HepG2 (cell line): ENCODE data around the gene CAB39. TPM values are rescaled to one million over a fixed set of nuclear protein-coding genes. Genes with fewer than 3 reads are reported as not detected.

Source experiments
- ATAC-seq: fragments of 200-7000 bp; cut with Tn5 transposase; 3 replicates; pipeline ENCODE4 v1.9.1; 2020; ENCODE audit warnings: mild to moderate bottlenecking, moderate library complexity
- BruUV-seq: library from RNA; stranded (reverse); fragments of 400-500 nt; replicated peaks from 2 replicates; lab custom pipeline; 2021; lab: Mats Ljungman, UMichigan
- CTCF ChIA-PET: fragments of 300-600 bp; formaldehyde crosslinking; extraction: SDS; loops from one replicate; lab custom pipeline; 2021; ENCODE audit warnings: low total read pairs, inconsistent platforms, low intra/inter-chr PET ratio; lab: Yijun Ruan, JAX
- POLR2A ChIA-PET: fragments of 350-600 bp; sonication (Branson Sonifier 250); formaldehyde crosslinking; loops from one replicate; lab custom pipeline; 2020; ENCODE audit warnings: antibody characterized with exemption, inconsistent platforms; lab: Yijun Ruan, JAX
- DNase-seq: peaks from one replicate; pipeline ENCODE4 v3.0.0-alpha.2; 2015; ENCODE audit warnings: low spot score
- FAIRE-seq: peaks from 3 replicates; lab custom pipeline; 2011; peaks lifted over from hg19 to GRCh38; lab: Jason Lieb, UNC
- H2AFZ ChIP-seq: one replicate; pipeline ENCODE4 v1.6.1; 2011; ENCODE audit warnings: low read length, inconsistent platforms
- H3K27ac ChIP-seq: fragments of 300-600 bp; 3 replicates; pipeline ENCODE4 v1.8.0; 2011; ENCODE audit warnings: mixed run types, mild to moderate bottlenecking, mixed read lengths, low read length, inconsistent platforms; ENCODE audit not compliant: insufficient read depth; ENCODE audit errors: extremely low read length
- H3K27me3 ChIP-seq, 2 experiments: fragments of 200-600 bp in 1 of 2; 2 replicates in 1 of 2; 3 replicates in 1 of 2; pipeline versions ENCODE4 v1.6.0 to v1.8.0; 2011; ENCODE audit warnings: low read length in 2 of 2, mild to moderate bottlenecking in 2 of 2, moderate library complexity in 2 of 2, inconsistent platforms in 1 of 2; ENCODE audit not compliant: insufficient read depth in 2 of 2, control insufficient read depth in 1 of 2
- H3K36me3 ChIP-seq, 2 experiments: fragments of 200-600 bp in 1 of 2; replicated peaks in 1 of 2; 2 replicates in 1 of 2; 3 replicates in 1 of 2; pipeline versions ENCODE4 v1.5.1 to v1.8.0; 2011; ENCODE audit warnings: low read length in 2 of 2, inconsistent platforms in 1 of 2; ENCODE audit not compliant: insufficient read depth in 2 of 2, control insufficient read depth in 1 of 2
- H3K4me1 ChIP-seq: 2 replicates; pipeline ENCODE4 v1.5.1; 2012; ENCODE audit warnings: low read length, inconsistent platforms; ENCODE audit not compliant: insufficient read depth
- H3K4me2 ChIP-seq: 2 replicates; pipeline ENCODE4 v1.6.0; 2011; ENCODE audit warnings: low read depth, low read length, inconsistent platforms
- H3K4me3 ChIP-seq, 3 experiments: fragments of 200-600 bp in 1 of 3; sonication (generic), shearing (Covaris generic) in 1 of 3; replicated peaks in 1 of 3; 2 replicates each; pipeline ENCODE4 v1.5.1; 2011 to 2016; ENCODE audit warnings: low read length in 3 of 3, inconsistent platforms in 2 of 3, low read depth in 2 of 3, mild to moderate bottlenecking in 2 of 3, control low read depth in 1 of 3, mixed read lengths in 1 of 3; ENCODE audit not compliant: insufficient read depth in 1 of 3
- H3K79me2 ChIP-seq: one replicate; pipeline ENCODE4 v1.6.1; 2011; ENCODE audit warnings: low read length, inconsistent platforms; ENCODE audit not compliant: insufficient read depth
- H3K9ac ChIP-seq: 2 replicates; pipeline ENCODE4 v1.6.0; 2011; ENCODE audit warnings: mild to moderate bottlenecking, low read depth, low read length, inconsistent platforms; ENCODE audit not compliant: insufficient read depth
- H3K9me3 ChIP-seq: 2 replicates; pipeline ENCODE4 v1.5.1; 2012; ENCODE audit warnings: mild to moderate bottlenecking, low read length
- H4K20me1 ChIP-seq: 2 replicates; pipeline ENCODE4 v1.6.0; 2011; ENCODE audit warnings: inconsistent platforms, mild to moderate bottlenecking, low read length, moderate library complexity; ENCODE audit not compliant: insufficient read depth
- AGO2 ChIP-seq: fragments of 200-400 bp; formaldehyde crosslinking; optimal IDR thresholded peaks from 2 replicates; pipeline ENCODE3; 2017; ENCODE audit warnings: mild to moderate bottlenecking, low read depth, low read length, moderate library complexity
- GABPB1 ChIP-seq: IDR thresholded peaks from 2 replicates; pipeline ENCODE4 v1.6.1; 2016; ENCODE audit warnings: mild to moderate bottlenecking, missing genetic modification reagents, moderate library complexity, missing compliant biosample characterization
- GLI4 ChIP-seq: sonication (generic); formaldehyde crosslinking; IDR thresholded peaks from 2 replicates; pipeline ENCODE4 v1.5.1; 2020; ENCODE audit warnings: missing genetic modification reagents, mild to moderate bottlenecking, moderate library complexity, borderline replicate concordance
- HDAC6 ChIP-seq: fragments of 200-600 bp; sonication (generic); IDR thresholded peaks from 2 replicates; pipeline ENCODE4 v1.7.0; 2017; ENCODE audit warnings: mild to moderate bottlenecking, antibody characterized with exemption, low read length, low read depth
- PLRG1 ChIP-seq: fragments of 450-650 bp; conservative IDR thresholded peaks from 2 replicates; pipeline ENCODE4 v1.6.1; 2016
- RXRA ChIP-seq: sonication (generic); formaldehyde crosslinking; IDR thresholded peaks from 2 replicates; pipeline ENCODE4 v1.5.1; 2020; ENCODE audit warnings: missing genetic modification reagents
- SMC3 ChIP-seq: IDR thresholded peaks from 2 replicates; pipeline ENCODE4 v1.6.1; 2011; ENCODE audit warnings: low read length, improper control_type of control experiment
- ZNF34 ChIP-seq: sonication (generic); formaldehyde crosslinking; IDR thresholded peaks from 2 replicates; pipeline ENCODE4 v1.4.0; 2020; ENCODE audit warnings: mild to moderate bottlenecking, missing genetic modification reagents, borderline replicate concordance
- ZNF670 ChIP-seq: sonication (generic); formaldehyde crosslinking; IDR thresholded peaks from 2 replicates; pipeline ENCODE4 v1.8.0; 2022; ENCODE audit warnings: mild to moderate bottlenecking, missing genetic modification reagents, borderline replicate concordance
- ZNF7 ChIP-seq: IDR thresholded peaks from 2 replicates; pipeline ENCODE4 v1.6.1; 2016; ENCODE audit warnings: missing biosample characterization, missing genetic modification reagents
- ZNF775 ChIP-seq: sonication (generic); formaldehyde crosslinking; IDR thresholded peaks from 2 replicates; pipeline ENCODE4 v1.4.0; 2020; ENCODE audit warnings: missing genetic modification reagents, mild to moderate bottlenecking, moderate library complexity, borderline replicate concordance
- ZNF782 ChIP-seq: sonication (generic); formaldehyde crosslinking; IDR thresholded peaks from 2 replicates; pipeline ENCODE4 v1.4.0; 2020; ENCODE audit warnings: missing genetic modification reagents, mild to moderate bottlenecking, borderline replicate concordance
- ZNF800 ChIP-seq: sonication (generic); formaldehyde crosslinking; IDR thresholded peaks from 2 replicates; pipeline ENCODE4 v1.4.0; 2020; ENCODE audit warnings: missing genetic modification reagents
- in situ Hi-C: cut with HindIII; loops from 2 replicates; pipeline ENCODE4 v1.10.0; 2017; ENCODE audit warnings: low pct_unique_long_range_greater_than_20kb; ENCODE audit not compliant: extremely low pct_ligation_motif_present
- intact Hi-C: fragments of 100-400 bp; cut with micrococcal nuclease; formaldehyde crosslinking; loops from one replicate; pipeline ENCODE4 v1.10.0; 2022; ENCODE audit not compliant: unreplicated experiment
- polyA plus RNA-seq, 8 experiments: library from polyadenylated mRNA; depleted of rRNA in 3 of 8; stranded (reverse) in 7 of 8; unstranded in 1 of 8; fragments of >200 nt; fragmentation: Illumina TruSeq in 4 of 8; extraction: Trizol in 4 of 8; gene quantifications; 2 replicates each; pipeline versions ENCODE4 v1.2.1 to v1.2.3, GENCODE V29; 2011 to 2016; ENCODE audit warnings: low read depth in 4 of 8, missing spikeins in 1 of 8, mixed read lengths in 1 of 8; ENCODE audit not compliant: insufficient read depth in 1 of 8
- total RNA-seq, 5 experiments: library from RNA; depleted of rRNA; stranded (reverse); fragments of >200 nt; fragmentation: Illumina TruSeq; extraction: Trizol; gene quantifications; 2 replicates each; pipeline ENCODE4 v1.2.3, GENCODE V29; 2016; ENCODE audit warnings: low read depth in 1 of 5
- TF ChIP-seq, protein P1 (sequence below), 2 experiments: fragments of 450-650 bp in 1 of 2; sonication (generic) in 1 of 2; formaldehyde crosslinking in 1 of 2; IDR thresholded peaks; 2 replicates each; pipeline versions ENCODE4 v1.6.1 to v1.8.0; 2016 to 2022; ENCODE audit warnings: antibody characterized with exemption in 1 of 2, mild to moderate bottlenecking in 1 of 2, missing genetic modification reagents in 1 of 2

Gene CAB39
- total and polyA plus RNA-seq, 2 of the 13 experiments (the other 11 are each of a cell fraction or from before 2014, with no cell fraction given) = 19.3 to 45.3 TPM

DNA sequence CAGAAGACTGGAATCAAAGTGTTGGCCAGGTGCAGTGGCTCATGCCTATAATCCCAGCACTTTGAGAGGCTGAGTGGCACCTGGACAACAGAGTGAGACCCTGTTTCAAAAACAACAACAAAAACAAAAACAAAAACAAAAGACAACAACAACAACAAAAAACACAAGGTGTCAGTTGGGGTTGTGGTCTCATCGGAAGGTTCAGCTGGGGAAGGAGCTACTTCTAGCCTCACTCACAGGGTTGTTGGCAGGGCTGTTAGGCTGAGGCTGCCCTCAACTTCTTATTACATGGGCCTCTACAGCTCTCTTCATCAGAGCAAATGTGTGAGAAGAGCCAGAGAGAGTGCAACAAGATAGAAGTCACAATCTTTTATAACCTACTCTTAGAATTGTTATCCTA is 34.6 kb upstream of the CAB39 start (continued):
- TF ChIP-seq ZNF775 (CRISPR knock-in tag) = no peak
- TF ChIP-seq PLRG1 = no peak

DNA sequence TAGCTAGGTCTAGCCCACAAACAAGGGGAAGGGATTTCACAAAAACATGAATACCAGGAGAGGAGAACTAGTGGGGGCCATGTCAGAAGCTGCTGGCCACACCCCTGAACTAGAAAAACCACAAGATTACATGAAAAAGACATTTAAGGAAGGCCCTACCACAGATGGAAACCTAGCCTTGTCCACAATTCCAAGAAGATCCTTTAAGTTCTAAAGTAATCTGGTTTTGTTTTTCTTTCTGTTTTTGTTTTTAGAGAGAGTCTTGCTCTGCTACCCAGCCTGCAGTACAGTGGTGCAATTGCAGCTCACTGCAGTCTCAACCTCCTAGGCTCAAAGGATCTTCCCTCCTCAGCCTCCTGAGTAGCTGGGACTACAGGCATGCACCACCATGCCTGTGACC is 34.2 kb upstream of the CAB39 start:
- Histone ChIP-seq H3K9ac (no peak overlapping the region), H3K4me3 (no peak overlapping the region), H3K4me2 (no peak overlapping the region), H2AFZ (no peak overlapping the region), H3K27me3 (peaks cover 1 to 42% of the 10 kb centered on the region in 2 experiments; a peak in 4 of 5 replicates), H3K9me3 (peaks cover 8% of the 10 kb centered on the region; the same call in 1 of the 2 replicates), H4K20me1 (no peaks in the 10 kb centered on the region), H3K36me3 (no peaks in the 10 kb centered on the region), H3K79me2 (no peaks in the 10 kb centered on the region), H3K4me1 (no peaks in the 10 kb centered on the region), H3K27ac (no peak overlapping the region)
- FAIRE-seq (no peak), ATAC-seq (no peak), DNase-seq (no peak)
- intact Hi-C loops = no loop called here
- BruUV-seq = no TSS peak
- in situ Hi-C loops = no loop called here
- ChIA-PET POLR2A (no interaction called here), CTCF (no interaction called here)
- TF ChIP-seq GABPB1 (CRISPR knock-in tag) (no peak), ZNF782 (CRISPR knock-in tag) (no peak), ZNF670 (CRISPR knock-in tag) (no peak), ZNF34 (no peak), GLI4 (no peak), RXRA (CRISPR knock-in tag) (no peak), SMC3 (no peak), ZNF7 (no peak), AGO2 (no peak), ZNF800 (CRISPR knock-in tag) (no peak), HDAC6 (no peak)
- TF ChIP-seq, protein P1, sequence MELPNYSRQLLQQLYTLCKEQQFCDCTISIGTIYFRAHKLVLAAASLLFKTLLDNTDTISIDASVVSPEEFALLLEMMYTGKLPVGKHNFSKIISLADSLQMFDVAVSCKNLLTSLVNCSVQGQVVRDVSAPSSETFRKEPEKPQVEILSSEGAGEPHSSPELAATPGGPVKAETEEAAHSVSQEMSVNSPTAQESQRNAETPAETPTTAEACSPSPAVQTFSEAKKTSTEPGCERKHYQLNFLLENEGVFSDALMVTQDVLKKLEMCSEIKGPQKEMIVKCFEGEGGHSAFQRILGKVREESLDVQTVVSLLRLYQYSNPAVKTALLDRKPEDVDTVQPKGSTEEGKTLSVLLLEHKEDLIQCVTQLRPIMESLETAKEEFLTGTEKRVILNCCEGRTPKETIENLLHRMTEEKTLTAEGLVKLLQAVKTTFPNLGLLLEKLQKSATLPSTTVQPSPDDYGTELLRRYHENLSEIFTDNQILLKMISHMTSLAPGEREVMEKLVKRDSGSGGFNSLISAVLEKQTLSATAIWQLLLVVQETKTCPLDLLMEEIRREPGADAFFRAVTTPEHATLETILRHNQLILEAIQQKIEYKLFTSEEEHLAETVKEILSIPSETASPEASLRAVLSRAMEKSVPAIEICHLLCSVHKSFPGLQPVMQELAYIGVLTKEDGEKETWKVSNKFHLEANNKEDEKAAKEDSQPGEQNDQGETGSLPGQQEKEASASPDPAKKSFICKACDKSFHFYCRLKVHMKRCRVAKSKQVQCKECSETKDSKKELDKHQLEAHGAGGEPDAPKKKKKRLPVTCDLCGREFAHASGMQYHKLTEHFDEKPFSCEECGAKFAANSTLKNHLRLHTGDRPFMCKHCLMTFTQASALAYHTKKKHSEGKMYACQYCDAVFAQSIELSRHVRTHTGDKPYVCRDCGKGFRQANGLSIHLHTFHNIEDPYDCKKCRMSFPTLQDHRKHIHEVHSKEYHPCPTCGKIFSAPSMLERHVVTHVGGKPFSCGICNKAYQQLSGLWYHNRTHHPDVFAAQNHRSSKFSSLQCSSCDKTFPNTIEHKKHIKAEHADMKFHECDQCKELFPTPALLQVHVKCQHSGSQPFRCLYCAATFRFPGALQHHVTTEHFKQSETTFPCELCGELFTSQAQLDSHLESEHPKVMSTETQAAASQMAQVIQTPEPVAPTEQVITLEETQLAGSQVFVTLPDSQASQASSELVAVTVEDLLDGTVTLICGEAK (IDR thresholded peaks at IDR 0.05) = no peak
- TF ChIP-seq, protein P1 (CRISPR knock-in tag; IDR thresholded peaks at IDR 0.05) = no peak
